SK-N-SH treated with all-trans-retinoic acid at 6 μM for 48 hours (cell line): ENCODE results near the gene ST6GAL2.

ENCODE experiments used
- CSDC2 ChIP-seq: fragments of 250-450 bp; sonication (Bioruptor Pico); IDR thresholded peaks from 2 replicates; pipeline ENCODE4 v1.5.0; 2020; ENCODE audit warnings: mild to moderate bottlenecking, moderate library complexity
- PPARA ChIP-seq: fragments of 250-450 bp; sonication (Bioruptor Pico); IDR thresholded peaks from 2 replicates; pipeline ENCODE4 v1.5.0; 2020; ENCODE audit warnings: mild to moderate bottlenecking, borderline replicate concordance

GRCh38 chr2:106931717-106932335, 45.9 kb upstream of the ST6GAL2 start:
- TF ChIP-seq PPARA (CRISPR knock-in tag) (no peak), CSDC2 (CRISPR knock-in tag) (no peak)
